ENCODE data around the gene FMO3. TPM values are rescaled to one million over a fixed set of nuclear protein-coding genes. Genes with fewer than 3 reads are reported as not detected.
A peak's percentile ranks its signal among the peaks of the same experiment; 100 is the strongest.

FMO3 gene
- total and polyA plus RNA-seq, 2 of the 4 experiments (the other 2 are of a cell fraction): under 0.01 to 0.10 TPM

DNA sequence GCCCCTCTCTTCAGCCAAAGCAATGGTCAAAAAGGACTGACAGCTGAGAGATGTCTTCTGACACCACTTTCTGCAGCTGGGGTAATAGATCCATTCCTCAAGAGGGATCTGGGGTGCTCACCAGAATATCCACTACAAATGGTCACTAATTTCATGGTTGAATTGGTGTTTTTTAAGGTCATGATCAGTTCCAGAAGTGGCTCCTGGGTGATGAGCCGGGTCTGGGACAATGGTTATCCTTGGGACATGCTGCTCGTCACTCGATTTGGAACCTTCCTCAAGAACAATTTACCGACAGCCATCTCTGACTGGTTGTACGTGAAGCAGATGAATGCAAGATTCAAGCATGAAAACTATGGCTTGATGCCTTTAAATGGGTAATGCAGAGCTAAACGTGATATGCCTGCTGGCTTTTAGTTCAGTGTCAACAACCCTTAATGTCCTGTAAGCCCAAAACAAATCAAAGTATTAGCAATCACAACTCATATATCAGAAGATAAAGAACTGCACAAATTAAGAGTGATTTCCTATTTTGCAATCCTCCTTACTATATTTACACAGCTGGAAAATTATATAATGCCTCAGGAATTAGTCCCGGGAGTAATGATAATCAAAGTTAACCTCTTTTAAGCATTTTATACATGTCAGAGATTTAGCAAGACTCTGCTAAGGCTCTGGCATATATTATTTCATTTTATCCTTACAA is 20.1 kb downstream of the FMO3 start:
- DNase-seq (peak; percentile 75), ATAC-seq (ENCODE audit: low read depth) (peak; percentile 68)
- Histone ChIP-seq H4K20me1 (ENCODE audit: insufficient read depth, low read length) (no peaks in the 10 kb centered on the region), H3K27ac (ENCODE audit: insufficient read depth, low read length) (peak overlapping the region; percentile 99; the same call in 1 of the 2 replicates), H3K56ac (ENCODE audit: extremely low read depth, insufficient read depth, low read length) (no peak overlapping the region), H2AFZ (replicated peaks; ENCODE audit: low read length, poor library complexity) (no peak overlapping the region), H3K4me1 (ENCODE audit: control insufficient read depth, insufficient read depth, low read length) (peaks cover 20% of the 10 kb centered on the region), H3K4me3 (ENCODE audit: insufficient read depth, low read depth, low read length) (no peak overlapping the region), H2BK20ac (ENCODE audit: low read depth, low read length) (peak overlapping the region; percentile 53), H3K14ac (replicated peaks; ENCODE audit: low read depth, low read length) (0 out of 2 replicates have a peak overlapping the region, but pooled peaks have one; percentile 16), H4K5ac (ENCODE audit: low read depth, low read length) (peak overlapping the region; percentile 98), H2BK120ac (ENCODE audit: low read depth, low read length) (peak overlapping the region; percentile 35), H2BK5ac (ENCODE audit: low read depth, low read length, poor library complexity, severe bottlenecking) (peak overlapping the region; percentile 61), H3K36me3 (ENCODE audit: control insufficient read depth, insufficient read depth, low read length) (no peaks in the 10 kb centered on the region), H3K9me1 (ENCODE audit: insufficient read depth, low read length) (no peaks in the 10 kb centered on the region), H3K18ac (ENCODE audit: low read depth, low read length) (peak overlapping the region; percentile 99), H3K9ac (ENCODE audit: low read depth, low read length) (no peak overlapping the region; the same call in 1 of the 2 replicates), H2AK9ac (replicated peaks; ENCODE audit: low read depth, low read length, poor library complexity) (no peak overlapping the region), H3K4ac (ENCODE audit: low read depth, low read length) (peak overlapping the region; percentile 44), H3K4me2 (ENCODE audit: low read depth, low read length) (peak overlapping the region; percentile 82), H4K91ac (ENCODE audit: insufficient read depth, low read depth, low read length) (peak overlapping the region; percentile 65; the same call in 1 of the 2 replicates), H2BK15ac (ENCODE audit: low read depth, low read length) (peak overlapping the region; percentile 45; the same call in 1 of the 3 replicates), H3K27me3 (ENCODE audit: control insufficient read depth, insufficient read depth, low read length) (no peaks in the 10 kb centered on the region), H3K79me1 (ENCODE audit: low read depth in 1 of 2, low read length in 2 of 2) (no peaks in the 10 kb centered on the region), H4K8ac (ENCODE audit: low read depth in 2 of 2, low read length in 2 of 2) (peak overlapping the region; percentile 30 to 70; a peak in 3 of 4 replicates), H3K23ac (ENCODE audit: low read depth, low read length) (no peak overlapping the region), H2AK5ac (ENCODE audit: low read depth, low read length) (peak overlapping the region; percentile 61), H3K9me3 (ENCODE audit: control insufficient read depth, insufficient read depth, low read length) (no peaks in the 10 kb centered on the region)
- POLR2A ChIA-PET (ENCODE audit: unreplicated experiment): no interaction called here
- TF ChIP-seq CEBPB (IDR thresholded peaks at IDR 0.05; ENCODE audit: low read depth, low read length) (peak; percentile 74), MAFK (IDR thresholded peaks at IDR 0.05; ENCODE audit: low read depth, low read length) (no peak)
- TF ChIP-seq, protein P1, sequence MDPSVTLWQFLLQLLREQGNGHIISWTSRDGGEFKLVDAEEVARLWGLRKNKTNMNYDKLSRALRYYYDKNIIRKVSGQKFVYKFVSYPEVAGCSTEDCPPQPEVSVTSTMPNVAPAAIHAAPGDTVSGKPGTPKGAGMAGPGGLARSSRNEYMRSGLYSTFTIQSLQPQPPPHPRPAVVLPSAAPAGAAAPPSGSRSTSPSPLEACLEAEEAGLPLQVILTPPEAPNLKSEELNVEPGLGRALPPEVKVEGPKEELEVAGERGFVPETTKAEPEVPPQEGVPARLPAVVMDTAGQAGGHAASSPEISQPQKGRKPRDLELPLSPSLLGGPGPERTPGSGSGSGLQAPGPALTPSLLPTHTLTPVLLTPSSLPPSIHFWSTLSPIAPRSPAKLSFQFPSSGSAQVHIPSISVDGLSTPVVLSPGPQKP (IDR thresholded peaks at IDR 0.05; ENCODE audit: borderline replicate concordance, low read depth, low read length): no peak
- dilution Hi-C loops (cut with HindIII; ENCODE audit: low sequenced_read_pairs, unreplicated experiment): no loop called here
- CTCF ChIA-PET: no interaction called here
- in situ Hi-C loops (cut with MboI; ENCODE audit: low sequenced_read_pairs): no loop called here
- no CpG with 5 or more reads among the region's 7 CpGs for WGBS, 2 experiments (ENCODE audit: extremely low coverage in 2 of 2, insufficient read length in 1 of 2)
- BruUV-seq (replicated peaks): no TSS peak
- intact Hi-C loops (cut with micrococcal nuclease): no loop called here
